HepG2 (cell line): Measurements from ENCODE around the gene PARS2. TPM values are rescaled to one million over a fixed set of nuclear protein-coding genes. Genes with fewer than 3 reads are reported as not detected.
A peak's percentile ranks its signal among the peaks of the same experiment; 100 is the strongest.

Source experiments
- ARID4A ChIP-seq: sonication (generic); formaldehyde crosslinking; IDR thresholded peaks from 2 replicates; pipeline ENCODE4 v1.5.0; 2020; ENCODE audit warnings: mild to moderate bottlenecking, missing genetic modification reagents, borderline replicate concordance
- CENPX ChIP-seq: sonication (generic); formaldehyde crosslinking; IDR thresholded peaks from 2 replicates; pipeline ENCODE4 v1.9.0; 2021; ENCODE audit warnings: mild to moderate bottlenecking, missing genetic modification reagents, moderate library complexity
- HDAC2 ChIP-seq: sonication (generic); formaldehyde crosslinking; IDR thresholded peaks from 2 replicates; pipeline ENCODE4 v1.4.0; 2020; ENCODE audit warnings: missing genetic modification reagents
- IRX3 ChIP-seq: sonication (generic); formaldehyde crosslinking; IDR thresholded peaks from 2 replicates; pipeline ENCODE4 v1.8.1; 2023; ENCODE audit warnings: mild to moderate bottlenecking, low read depth, missing genetic modification reagents, borderline replicate concordance
- KAT7 ChIP-seq: IDR thresholded peaks from 2 replicates; pipeline ENCODE4 v1.6.1; 2018; ENCODE audit warnings: borderline replicate concordance, missing compliant biosample characterization
- KAT8 ChIP-seq: IDR thresholded peaks from 2 replicates; pipeline ENCODE4 v1.6.1; 2016; ENCODE audit warnings: missing genetic modification reagents, missing compliant biosample characterization
- MLLT10 ChIP-seq: sonication (generic); formaldehyde crosslinking; IDR thresholded peaks from 2 replicates; pipeline ENCODE4 v1.4.0; 2020; ENCODE audit warnings: missing genetic modification reagents
- NFIC ChIP-seq: IDR thresholded peaks from 2 replicates; pipeline ENCODE4 v1.6.1; 2012; ENCODE audit warnings: mild to moderate bottlenecking, low read length, inconsistent platforms
- PLRG1 ChIP-seq: fragments of 450-650 bp; conservative IDR thresholded peaks from 2 replicates; pipeline ENCODE4 v1.6.1; 2016
- POGZ ChIP-seq: sonication (generic); formaldehyde crosslinking; IDR thresholded peaks from 2 replicates; pipeline ENCODE4 v1.4.0; 2020; ENCODE audit warnings: mild to moderate bottlenecking, missing genetic modification reagents
- PRMT3 ChIP-seq: sonication (generic); formaldehyde crosslinking; IDR thresholded peaks from 2 replicates; pipeline ENCODE4 v1.8.1; 2022; ENCODE audit warnings: low read depth, mild to moderate bottlenecking, moderate library complexity, missing genetic modification reagents, borderline replicate concordance
- PTBP1 ChIP-seq: fragments of 200-400 bp; formaldehyde crosslinking; IDR thresholded peaks from 2 replicates; pipeline ENCODE4 v1.6.1; 2018; ENCODE audit warnings: low read length, low read depth; ENCODE audit not compliant: poor library complexity, severe bottlenecking
- SKI ChIP-seq: fragments of 450-650 bp; IDR thresholded peaks from one replicate; pipeline ENCODE4 v1.6.1; 2018; ENCODE audit warnings: mild to moderate bottlenecking; ENCODE audit not compliant: partially characterized antibody
- SMAD3 ChIP-seq: sonication (generic); formaldehyde crosslinking; IDR thresholded peaks from 2 replicates; pipeline ENCODE4 v1.4.0; 2020; ENCODE audit warnings: missing genetic modification reagents
- SRF ChIP-seq: IDR thresholded peaks from 2 replicates; pipeline ENCODE4 v1.6.1; 2011; ENCODE audit warnings: mild to moderate bottlenecking, low read depth, low read length, moderate library complexity
- TIGD3 ChIP-seq: sonication (generic); formaldehyde crosslinking; IDR thresholded peaks from 2 replicates; pipeline ENCODE4 v1.5.1; 2020; ENCODE audit warnings: mild to moderate bottlenecking, missing genetic modification reagents, borderline replicate concordance
- ZMAT3 ChIP-seq: sonication (generic); formaldehyde crosslinking; conservative IDR thresholded peaks from 2 replicates; pipeline ENCODE4 v1.7.0; 2021; ENCODE audit warnings: missing genetic modification reagents
- ZNF225 ChIP-seq: sonication (generic); formaldehyde crosslinking; IDR thresholded peaks from 2 replicates; pipeline ENCODE4 v1.4.0; 2020; ENCODE audit warnings: mild to moderate bottlenecking, missing genetic modification reagents
- ZNF660 ChIP-seq: sonication (generic); formaldehyde crosslinking; IDR thresholded peaks from 2 replicates; pipeline ENCODE4 v1.5.1; 2020; ENCODE audit warnings: mild to moderate bottlenecking, low read depth, missing genetic modification reagents, borderline replicate concordance
- polyA plus RNA-seq, 8 experiments: library from polyadenylated mRNA; depleted of rRNA in 3 of 8; stranded (reverse) in 7 of 8; unstranded in 1 of 8; fragments of >200 nt; fragmentation: Illumina TruSeq in 4 of 8; extraction: Trizol in 4 of 8; gene quantifications; 2 replicates each; pipeline versions ENCODE4 v1.2.1 to v1.2.3, GENCODE V29; 2011 to 2016; ENCODE audit warnings: low read depth in 4 of 8, missing spikeins in 1 of 8, mixed read lengths in 1 of 8; ENCODE audit not compliant: insufficient read depth in 1 of 8
- total RNA-seq, 5 experiments: library from RNA; depleted of rRNA; stranded (reverse); fragments of >200 nt; fragmentation: Illumina TruSeq; extraction: Trizol; gene quantifications; 2 replicates each; pipeline ENCODE4 v1.2.3, GENCODE V29; 2016; ENCODE audit warnings: low read depth in 1 of 5
- TF ChIP-seq, protein P1 (sequence below): sonication (generic); formaldehyde crosslinking; IDR thresholded peaks from 2 replicates; pipeline ENCODE4 v1.4.0; 2020; ENCODE audit warnings: missing genetic modification reagents
- TF ChIP-seq, protein P2 (sequence below): sonication (generic); formaldehyde crosslinking; IDR thresholded peaks from 2 replicates; pipeline ENCODE4 v1.4.0; 2020; ENCODE audit warnings: missing genetic modification reagents
- TF ChIP-seq, protein P3 (sequence below): sonication (generic); formaldehyde crosslinking; IDR thresholded peaks from 2 replicates; pipeline ENCODE4 v1.4.0; 2020; ENCODE audit warnings: missing genetic modification reagents, borderline replicate concordance

The PARS2 gene
- total and polyA plus RNA-seq, 2 of the 13 experiments (the other 11 are each of a cell fraction or from before 2014, with no cell fraction given) = 2.4 to 4.6 TPM

DNA sequence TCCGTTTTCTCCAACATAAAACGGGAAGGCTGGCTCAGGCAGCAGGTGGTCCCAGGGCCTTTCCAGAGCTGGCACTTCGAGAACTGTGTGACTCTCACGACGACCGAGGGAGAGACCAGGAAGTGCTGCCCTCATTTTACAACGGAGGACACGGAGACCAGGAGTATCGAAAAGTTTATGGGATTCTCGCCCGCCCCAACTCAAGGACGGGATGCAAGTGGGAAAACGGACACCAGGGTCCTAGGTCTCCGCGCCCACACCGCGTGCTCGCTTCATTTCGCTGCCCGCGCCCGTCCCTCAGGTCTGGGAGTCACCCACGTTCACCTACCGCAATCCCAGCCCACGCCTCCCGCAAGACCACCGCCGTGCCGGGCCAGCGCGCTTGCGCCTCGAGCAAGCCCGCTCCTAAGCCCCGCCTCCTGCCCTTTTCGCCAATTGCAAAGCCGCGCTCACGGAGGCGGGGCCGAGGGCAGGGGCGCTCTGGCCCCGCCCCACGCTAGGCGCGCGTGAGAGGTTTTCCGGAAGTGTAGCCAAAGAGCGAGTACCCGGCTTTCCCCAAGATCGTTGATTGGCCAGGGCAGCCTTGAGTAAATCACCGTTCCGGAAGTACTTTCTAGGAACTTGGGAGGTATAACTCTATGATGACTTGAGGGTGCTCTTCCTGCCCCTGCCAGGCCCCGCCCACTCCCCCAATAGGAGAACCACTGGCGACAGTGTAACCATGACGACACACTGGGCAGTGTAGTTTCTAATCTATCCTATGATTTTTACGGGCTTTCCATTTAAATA, at the start of gene PARS2 (continued):
- TF ChIP-seq ARID4A (CRISPR knock-in tag) (peak; percentile 95), PLRG1 (no peak), KAT8 (CRISPR knock-in tag) (peak; percentile 90), KAT7 (CRISPR knock-in tag) (peak; percentile 52; the same call in 1 of the 2 replicates), POGZ (peak; percentile 44; the same call in 1 of the 2 replicates), PRMT3 (no peak), SMAD3 (CRISPR knock-in tag) (peak; percentile 19; the same call in 1 of the 2 replicates), IRX3 (0 out of 2 replicates have a peak, but pooled peaks have one; percentile 57), HDAC2 (no peak), TIGD3 (CRISPR knock-in tag) (no peak), NFIC (no peak), ZNF660 (no peak), ZNF225 (CRISPR knock-in tag) (0 out of 2 replicates have a peak, but pooled peaks have one; percentile 40), PTBP1 (no peak), SRF (no peak), SKI (no peak), ZMAT3 (no peak), MLLT10 (CRISPR knock-in tag) (no peak), CENPX (no peak)
- TF ChIP-seq, protein P1, sequence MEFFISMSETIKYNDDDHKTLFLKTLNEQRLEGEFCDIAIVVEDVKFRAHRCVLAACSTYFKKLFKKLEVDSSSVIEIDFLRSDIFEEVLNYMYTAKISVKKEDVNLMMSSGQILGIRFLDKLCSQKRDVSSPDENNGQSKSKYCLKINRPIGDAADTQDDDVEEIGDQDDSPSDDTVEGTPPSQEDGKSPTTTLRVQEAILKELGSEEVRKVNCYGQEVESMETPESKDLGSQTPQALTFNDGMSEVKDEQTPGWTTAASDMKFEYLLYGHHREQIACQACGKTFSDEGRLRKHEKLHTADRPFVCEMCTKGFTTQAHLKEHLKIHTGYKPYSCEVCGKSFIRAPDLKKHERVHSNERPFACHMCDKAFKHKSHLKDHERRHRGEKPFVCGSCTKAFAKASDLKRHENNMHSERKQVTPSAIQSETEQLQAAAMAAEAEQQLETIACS (CRISPR knock-in tag) = no peak
- TF ChIP-seq, protein P2, sequence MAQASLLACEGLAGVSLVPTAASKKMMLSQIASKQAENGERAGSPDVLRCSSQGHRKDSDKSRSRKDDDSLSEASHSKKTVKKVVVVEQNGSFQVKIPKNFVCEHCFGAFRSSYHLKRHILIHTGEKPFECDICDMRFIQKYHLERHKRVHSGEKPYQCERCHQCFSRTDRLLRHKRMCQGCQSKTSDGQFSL (CRISPR knock-in tag) = no peak
- TF ChIP-seq, protein P3, sequence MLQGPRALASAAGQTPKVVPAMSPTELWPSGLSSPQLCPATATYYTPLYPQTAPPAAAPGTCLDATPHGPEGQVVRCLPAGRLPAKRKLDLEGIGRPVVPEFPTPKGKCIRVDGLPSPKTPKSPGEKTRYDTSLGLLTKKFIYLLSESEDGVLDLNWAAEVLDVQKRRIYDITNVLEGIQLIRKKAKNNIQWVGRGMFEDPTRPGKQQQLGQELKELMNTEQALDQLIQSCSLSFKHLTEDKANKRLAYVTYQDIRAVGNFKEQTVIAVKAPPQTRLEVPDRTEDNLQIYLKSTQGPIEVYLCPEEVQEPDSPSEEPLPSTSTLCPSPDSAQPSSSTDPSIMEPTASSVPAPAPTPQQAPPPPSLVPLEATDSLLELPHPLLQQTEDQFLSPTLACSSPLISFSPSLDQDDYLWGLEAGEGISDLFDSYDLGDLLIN (CRISPR knock-in tag) = no peak
